PC-9 (cell line): ENCODE data around the gene OR2AT4.

Experiments used
- CTCF ChIP-seq: fragments of 200-600 bp; sonication (generic); conservative IDR thresholded peaks from 2 replicates; pipeline ENCODE4 v1.6.1; 2017; ENCODE audit warnings: mixed run types, antibody characterized with exemption, mild to moderate bottlenecking, moderate library complexity
- EZH2 ChIP-seq: fragments of 200-600 bp; sonication (generic); IDR thresholded peaks from 2 replicates; pipeline ENCODE4 v1.8.0; 2017; ENCODE audit warnings: antibody characterized with exemption, low read depth

GRCh38 chr11:75079546-75079945 lies 17.1 kb downstream of the OR2AT4 start:
- TF ChIP-seq CTCF (no peak), EZH2 (no peak)
